NCI-H82 (cell line): ENCODE results near the gene CUX1.
"Not testable (repeated sequence)": the region's sequence is repeated elsewhere in the genome, so short reads cannot be mapped to it uniquely, and the experiment has no call there.

ENCODE experiments used
- DNase-seq: peaks from one replicate; lab custom pipeline; 2025; lab: John Stamatoyannopoulos, UW

Gene CUX1

GRCh38 chr7:102288285-102288930, 471.0 kb downstream of the CUX1 start:
- peak; percentile 24 for DNase-seq

GRCh38 chr7:102289057-102289456, 471.6 kb downstream of the CUX1 start:
- DNase-seq, result no peak

GRCh38 chr7:102291056-102291915, 473.9 kb downstream of the CUX1 start:
- DNase-seq, result no peak

- no peak for DNase-seq
Observed at GRCh38 chr7:102291916-102292267, 474.5 kb downstream of the CUX1 start.

- DNase-seq, result no peak
Observed at GRCh38 chr7:102292813-102293798, 475.7 kb downstream of the CUX1 start.

- no peak for DNase-seq
Observed at GRCh38 chr7:102294589-102294988, 477.2 kb downstream of the CUX1 start.

GRCh38 chr7:102295346-102296178, 478.1 kb downstream of the CUX1 start:
- peak; percentile 23 for DNase-seq

- DNase-seq, result no peak
Observed at GRCh38 chr7:102296179-102296438, 478.7 kb downstream of the CUX1 start.

- peak; percentile 45 for DNase-seq
Observed at GRCh38 chr7:102296514-102296913, 479.1 kb downstream of the CUX1 start.

- DNase-seq, result no peak
Observed at GRCh38 chr7:102297487-102298218, 480.2 kb downstream of the CUX1 start.

GRCh38 chr7:102300643-102301221, 483.3 kb downstream of the CUX1 start:
- no peak for DNase-seq

GRCh38 chr7:102301367-102301766, 483.9 kb downstream of the CUX1 start:
- not testable (repeated sequence) for DNase-seq

GRCh38 chr7:102302025-102302424, 484.6 kb downstream of the CUX1 start:
- DNase-seq, result no peak

- peak; percentile 71 for DNase-seq
Observed at GRCh38 chr7:102303669-102304422, 486.4 kb downstream of the CUX1 start.

GRCh38 chr7:102304668-102305067, 487.2 kb downstream of the CUX1 start:
- DNase-seq, result no peak

GRCh38 chr7:102305414-102306268, 488.2 kb downstream of the CUX1 start:
- no peak for DNase-seq

GRCh38 chr7:102306916-102307677, 489.7 kb downstream of the CUX1 start:
- DNase-seq, result peak; percentile 65

GRCh38 chr7:102310414-102310815, 493.0 kb downstream of the CUX1 start:
- peak; percentile 99 for DNase-seq
